ENCODE measurements around the gene HOXA2.

The HOXA2 gene

DNA sequence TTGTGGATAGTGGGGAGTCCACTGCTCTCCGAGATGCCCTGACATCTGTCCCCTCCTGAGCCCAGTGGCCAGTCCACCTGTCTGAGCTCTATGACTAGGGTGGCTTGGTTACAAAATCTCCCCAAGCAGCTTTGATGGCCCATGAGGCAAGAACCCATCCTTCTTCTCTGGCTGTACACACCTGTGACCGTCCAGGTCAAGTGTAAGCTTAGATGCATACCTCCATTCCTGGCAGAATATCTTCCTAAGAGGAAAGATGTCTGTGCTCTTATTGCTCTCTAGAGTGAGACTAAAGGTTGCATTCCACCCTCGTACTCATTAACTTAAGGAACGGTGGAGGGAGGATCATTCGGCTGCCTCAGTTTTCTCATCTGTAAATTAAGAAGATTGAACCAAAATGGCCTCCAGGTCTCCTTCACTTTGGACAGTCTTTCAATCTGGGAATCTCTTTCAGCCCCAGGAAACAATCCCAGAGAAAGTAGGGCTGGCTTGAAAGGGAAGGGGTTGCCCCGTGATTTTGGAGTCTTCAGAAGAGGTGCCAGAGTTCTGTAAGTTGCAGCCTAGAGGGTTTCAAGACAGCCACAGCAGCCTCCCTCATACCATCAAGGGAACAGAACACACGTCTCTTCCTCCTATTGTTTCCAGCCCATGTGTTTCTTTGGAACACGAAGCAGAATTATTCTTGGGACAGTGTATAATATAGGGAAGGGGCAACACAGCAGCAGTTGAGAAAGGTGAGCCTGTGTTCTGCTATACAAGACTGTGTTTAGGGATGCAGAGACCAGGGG is 22.6 kb upstream of the HOXA2 start:
- DNase-seq = no peak

DNA sequence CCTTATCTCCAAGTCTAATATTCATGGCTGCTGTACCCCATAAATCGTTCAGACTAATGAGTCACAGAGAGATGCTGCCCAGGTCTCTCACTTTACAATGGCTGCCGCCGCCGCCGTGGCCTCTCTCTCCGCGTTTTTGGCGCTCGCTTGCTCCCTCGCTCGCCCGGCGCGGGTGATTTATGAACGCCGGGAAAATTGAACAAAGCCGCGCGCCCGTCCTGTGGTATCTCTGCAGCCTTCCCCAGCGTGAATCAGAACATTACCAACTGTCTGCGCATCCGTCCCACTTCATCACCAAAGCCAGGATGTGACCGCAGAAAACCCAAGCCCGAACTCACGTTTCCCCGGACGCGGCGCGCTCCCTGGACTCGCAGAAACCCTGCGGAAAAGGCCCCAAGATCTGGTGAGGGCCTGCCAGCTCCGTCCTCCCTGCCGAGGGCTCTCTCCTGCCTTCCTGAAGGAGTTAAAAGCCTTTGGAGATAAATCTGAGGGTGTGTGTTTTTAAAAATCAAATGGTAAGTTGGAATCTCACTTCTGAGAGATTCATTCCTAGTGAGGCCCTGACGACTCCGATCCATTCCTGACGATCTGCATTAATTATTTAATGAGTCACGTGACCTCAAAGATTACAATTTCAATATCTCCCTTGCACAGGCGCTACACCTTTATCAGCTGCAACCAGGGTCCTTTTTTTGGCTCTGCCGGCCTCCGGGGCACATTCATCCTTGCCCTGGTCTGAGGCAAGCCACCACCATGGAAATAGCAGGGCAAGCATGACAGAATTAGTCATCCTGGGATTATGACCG is 21.8 kb upstream of the HOXA2 start:
- no peak for DNase-seq

DNA sequence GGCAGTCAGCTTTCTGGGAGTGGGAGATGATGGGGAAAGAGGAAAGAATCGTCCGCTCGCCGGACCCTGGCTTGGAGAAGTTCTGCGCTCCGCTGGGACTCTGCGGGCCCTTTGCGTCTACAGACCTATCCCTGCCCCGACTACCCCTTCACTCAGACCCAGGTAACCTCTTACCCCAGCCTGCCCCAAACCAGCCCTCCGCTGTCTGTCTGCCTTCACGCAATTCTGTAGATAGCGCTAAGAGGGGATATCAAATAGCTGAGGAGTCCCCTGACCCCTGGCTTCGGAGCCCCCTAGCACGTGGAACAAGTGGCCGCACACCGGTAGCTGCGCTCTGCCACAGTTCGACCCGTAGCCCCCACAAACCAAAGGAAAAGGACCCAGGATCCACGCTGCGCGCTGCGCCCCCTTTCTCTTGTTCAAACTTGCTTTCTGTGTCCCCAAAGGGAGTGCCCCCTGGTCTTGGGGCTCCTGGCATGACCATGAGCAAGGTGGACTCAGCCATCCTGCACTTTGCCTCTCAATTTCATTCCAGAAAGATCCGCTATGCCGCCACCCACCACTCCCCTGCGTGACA is 21.1 kb upstream of the HOXA2 start:
- no peak for DNase-seq

DNA sequence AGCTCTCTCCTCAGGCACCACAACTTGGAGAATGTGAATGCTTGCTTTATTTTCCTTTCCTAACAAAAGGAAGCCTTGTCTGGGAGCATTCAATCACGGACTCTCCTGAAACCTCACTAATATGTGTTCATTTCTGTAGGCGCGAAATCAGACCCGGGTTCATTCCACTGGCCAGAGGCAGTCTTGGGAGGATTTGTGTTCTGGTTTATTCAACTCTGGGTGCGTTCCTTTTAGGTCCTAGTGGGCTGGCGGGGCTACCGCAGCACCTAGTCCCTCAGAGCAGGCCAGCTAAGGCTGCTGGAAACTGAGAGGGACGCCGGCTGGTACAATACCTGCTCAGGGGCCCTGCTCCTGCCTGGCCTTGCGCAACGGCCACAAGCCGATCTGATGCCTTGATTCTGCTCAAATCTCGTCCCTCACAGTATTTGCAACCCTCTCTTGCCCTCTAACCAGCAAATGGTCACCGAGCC is 20.6 kb upstream of the HOXA2 start:
- no peak for DNase-seq

DNA sequence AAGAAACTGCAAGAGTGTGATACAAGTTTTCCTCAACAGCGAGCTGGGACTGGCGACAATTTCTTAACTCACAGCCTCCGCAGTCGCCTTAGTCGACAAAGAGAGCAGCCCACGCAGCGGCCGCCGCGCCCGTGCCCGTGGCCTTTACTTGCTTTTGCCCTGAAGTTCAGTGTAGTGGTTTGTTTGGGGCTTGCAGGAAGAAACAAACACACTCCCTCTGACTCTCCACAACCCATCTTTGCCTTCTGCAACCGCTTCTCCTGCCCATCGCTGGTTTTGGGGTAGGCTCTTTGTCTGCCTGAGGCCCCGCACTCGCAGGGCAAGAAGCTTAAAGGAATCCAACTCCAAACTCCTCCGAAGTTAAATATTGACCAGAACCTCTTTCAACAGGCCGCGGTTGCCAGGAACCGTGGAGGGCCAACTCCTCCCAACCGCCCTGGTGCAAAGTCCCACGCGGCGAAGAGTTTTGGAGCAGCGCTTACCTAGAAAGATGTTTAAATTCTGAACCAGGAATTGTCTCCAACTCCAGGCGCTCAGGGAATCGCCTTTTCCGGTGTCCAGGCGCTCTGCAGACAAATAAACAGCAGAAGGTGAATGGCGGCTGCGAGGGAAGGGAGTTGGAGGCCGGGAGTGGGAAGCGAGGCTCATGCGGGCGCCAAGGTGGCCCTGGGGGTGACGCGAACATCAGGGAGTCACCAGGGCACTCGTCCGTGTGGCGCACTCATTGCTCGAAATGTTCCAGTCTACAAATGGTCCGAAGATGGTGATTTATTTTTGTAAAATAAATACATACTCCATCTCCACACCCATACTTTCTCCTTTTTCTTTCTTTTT is 19.8 kb upstream of the HOXA2 start:
- DNase-seq = no peak

DNA sequence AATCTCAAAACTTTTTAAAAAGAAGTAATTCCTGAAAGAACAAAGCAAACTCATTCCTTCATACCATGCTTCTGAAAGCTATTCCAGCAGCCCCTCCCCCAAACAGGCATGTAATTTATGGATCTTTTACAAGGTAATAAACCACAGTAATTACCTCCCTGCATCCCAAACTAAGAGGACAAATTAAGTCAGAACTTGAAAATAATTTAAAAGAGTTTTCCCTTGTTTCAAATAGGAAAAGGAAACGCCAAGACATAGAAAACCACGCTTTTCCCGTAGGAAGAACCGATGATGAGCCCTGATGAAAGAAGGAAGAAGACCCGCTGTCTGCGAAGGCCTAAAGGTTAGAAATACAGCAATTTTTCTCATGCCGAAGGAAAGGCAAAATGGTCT is 19.2 kb upstream of the HOXA2 start:
- no peak for DNase-seq

DNA sequence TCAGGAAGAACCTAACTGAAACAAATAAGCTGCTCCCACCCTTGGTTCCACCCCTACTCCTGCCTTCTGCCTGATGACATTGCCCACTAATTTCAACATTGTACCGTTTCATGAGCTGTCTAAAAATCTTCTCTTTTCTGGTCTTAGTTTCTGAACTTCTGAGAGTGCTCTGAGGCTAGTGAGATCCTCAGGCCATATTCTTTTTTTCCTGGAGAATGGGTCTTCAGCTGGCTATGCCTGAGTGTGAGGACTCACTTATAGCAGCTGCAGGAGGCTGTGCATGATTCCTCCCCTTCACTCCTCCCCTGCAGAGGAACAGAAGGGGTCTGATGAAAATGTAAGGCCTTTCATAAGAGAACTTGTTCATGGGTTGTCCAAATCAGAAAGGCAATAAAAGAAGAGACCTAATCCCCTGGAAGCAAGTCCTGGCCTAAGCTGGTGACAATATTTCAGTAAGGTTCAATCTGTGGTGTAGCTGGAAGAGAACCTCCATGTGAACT is 17.0 kb upstream of the HOXA2 start:
- no peak for DNase-seq

DNA sequence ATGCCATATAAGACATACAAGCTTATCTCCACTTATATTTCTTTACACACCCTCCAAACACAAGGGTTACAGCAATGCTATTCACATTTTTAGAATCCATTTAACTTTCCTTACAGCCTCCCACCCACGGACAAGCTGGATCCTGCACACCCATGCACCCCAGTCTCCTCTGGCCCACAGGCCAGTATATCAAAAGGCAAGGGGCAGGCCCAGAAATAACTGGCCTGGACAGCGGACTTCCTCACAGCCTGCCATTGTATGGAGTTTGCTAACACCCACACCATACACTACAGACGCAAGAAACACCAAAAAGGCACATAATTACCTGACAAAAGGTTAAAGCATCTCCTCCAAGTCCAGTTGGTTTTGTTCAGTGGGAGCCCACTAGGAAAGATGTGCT is 16.1 kb upstream of the HOXA2 start:
- DNase-seq = no peak

DNA sequence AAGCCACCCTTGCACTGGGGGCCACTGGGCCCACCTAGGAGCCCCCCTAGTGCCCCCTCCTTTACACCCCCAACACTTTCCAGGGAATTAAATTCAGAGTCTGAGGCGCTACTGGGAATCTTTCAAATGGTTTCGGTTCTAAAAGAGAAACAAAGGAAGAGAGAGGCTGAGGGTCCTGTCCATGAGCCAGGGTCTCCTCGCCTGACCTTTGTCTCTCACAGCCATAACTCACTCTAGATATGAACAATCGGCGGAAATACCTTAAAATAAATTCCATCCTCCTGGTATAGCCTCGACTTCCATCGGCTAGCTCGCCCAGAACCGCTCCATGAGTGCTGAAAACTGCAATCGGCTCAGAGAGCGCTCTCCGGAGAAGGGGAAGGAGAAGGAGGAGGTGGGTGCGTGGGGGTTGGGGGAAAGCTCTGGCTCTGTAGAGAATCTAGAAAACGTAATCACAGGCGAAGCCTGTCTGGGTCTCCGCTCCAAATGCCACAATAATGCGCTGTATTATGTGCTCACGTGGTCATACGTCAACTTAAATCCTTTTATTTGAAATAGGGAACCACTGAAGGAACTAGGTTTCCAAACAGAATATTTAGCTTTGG is 15.5 kb upstream of the HOXA2 start:
- no peak for DNase-seq

DNA sequence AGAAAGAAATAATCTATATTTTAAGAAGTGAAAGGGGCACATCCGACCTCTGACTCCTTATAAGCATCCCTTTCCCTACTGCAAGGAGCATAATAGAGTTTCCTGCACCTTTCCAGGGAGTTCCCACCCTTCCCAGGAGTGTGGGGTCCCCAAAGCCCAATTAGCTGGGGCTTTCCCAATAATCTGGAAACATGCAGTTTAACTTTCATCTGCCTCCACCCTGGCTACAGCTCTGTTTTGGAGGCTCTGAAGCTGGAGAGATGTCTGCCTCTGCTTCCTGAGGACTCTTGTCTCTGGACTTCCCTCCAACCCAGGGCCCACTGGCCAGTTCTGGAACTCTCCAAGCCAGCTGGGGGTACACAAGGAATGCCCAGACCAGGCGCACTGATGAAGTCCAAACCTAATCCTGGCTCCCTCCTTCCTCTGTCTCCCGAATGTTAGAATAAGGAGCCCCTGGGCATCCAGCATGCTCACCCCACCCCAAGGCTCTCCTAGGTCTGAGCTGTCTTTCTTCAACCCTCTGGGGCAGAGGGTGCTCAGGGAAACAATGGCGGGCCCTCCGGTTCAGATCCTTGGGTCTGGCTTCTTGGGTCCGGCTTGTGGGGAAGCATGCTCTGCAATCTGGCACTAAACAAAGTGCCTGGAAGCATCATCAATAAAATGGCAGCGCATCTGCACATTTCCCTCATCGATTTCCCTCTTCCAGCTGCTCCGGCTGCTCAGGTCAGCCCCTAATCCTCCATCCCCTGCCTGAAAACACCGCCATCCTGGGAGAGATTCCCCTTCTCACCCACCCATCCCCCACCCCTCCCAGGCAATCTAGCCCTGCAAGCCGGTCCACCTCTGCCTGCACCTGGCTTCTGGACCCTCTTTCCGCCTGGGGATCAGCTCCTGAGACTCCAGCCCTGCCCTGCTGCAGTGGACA is 14.7 kb upstream of the HOXA2 start:
- DNase-seq = no peak

GRCh38 chr7:27116031-27116961 is 13.8 kb upstream of the HOXA2 start:
- DNase-seq = no peak

GRCh38 chr7:27115221-27116026 is 12.9 kb upstream of the HOXA2 start:
- DNase-seq = no peak

- no peak for DNase-seq
These were observed 12.4 kb upstream of the HOXA2 start for GRCh38 chr7:27114881-27115220.

- DNase-seq = peak; percentile 32
These were observed 11.7 kb upstream of the HOXA2 start for GRCh38 chr7:27113991-27114769.

- no peak for DNase-seq
These were observed 10.8 kb upstream of the HOXA2 start for GRCh38 chr7:27112955-27113949.

DNA sequence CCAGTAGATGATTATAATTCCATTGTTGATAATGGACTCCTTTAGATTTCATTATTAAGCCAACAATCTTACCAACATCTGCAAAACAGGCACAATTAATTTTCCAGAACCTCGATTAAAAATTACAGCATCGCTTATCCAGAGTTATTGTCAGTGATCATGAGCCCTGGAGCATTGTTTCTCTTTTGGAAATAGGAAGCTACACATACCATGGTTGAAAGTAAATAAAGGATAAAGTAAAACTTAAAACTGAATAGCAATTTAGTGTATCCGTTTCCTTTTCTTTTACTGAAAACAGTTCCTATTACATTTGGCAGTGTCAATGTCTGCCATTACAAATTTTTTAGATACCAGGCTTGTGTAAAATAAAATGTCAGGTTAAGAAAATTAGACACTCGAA is 9.9 kb upstream of the HOXA2 start:
- no peak for DNase-seq

DNA sequence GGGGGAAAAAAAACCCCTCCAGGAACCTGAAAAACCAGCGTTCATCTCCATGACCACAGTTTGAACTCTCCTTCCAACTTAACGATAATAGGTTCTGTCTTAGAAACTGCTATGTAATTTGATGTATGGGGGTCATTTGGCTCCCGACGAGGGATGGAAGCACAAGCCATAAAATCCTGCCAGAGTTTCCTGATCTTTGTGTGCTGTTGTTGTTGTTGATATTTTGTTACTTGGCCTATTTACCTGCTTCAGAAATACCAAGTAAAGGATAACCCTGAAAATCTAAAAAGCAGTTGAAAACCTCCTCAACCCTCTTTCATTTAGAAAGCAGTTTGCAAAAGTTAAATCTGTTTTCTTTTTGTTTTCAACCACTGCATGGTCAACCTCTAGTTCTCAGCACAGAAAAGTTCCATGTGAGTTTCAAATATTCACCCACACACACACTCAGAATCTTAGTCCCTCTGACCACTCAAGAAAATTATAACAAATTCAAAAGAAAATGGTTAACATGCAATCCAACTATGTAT is 9.3 kb upstream of the HOXA2 start:
- no peak for DNase-seq

Data from NCI-H748 treated with DMSO at 0.1 percent for 48 hours (cell line).